ENCODE results near the gene MRPS18A.
A peak's percentile ranks its signal among the peaks of the same experiment; 100 is the strongest.

- TF ChIP-seq CTCF (IDR thresholded peaks at IDR 0.05) (peak in 5 of 6 experiments; percentile 43 to 70 (median 67)), POLR2A (IDR thresholded peaks at IDR 0.05) (peak in 1 of 2 donors; percentile 46)
Observed at GRCh38 chr6:43668151-43669028, 19.2 kb downstream of the MRPS18A start.
